DOHH2 (cell line): ENCODE results near the gene FIBCD1.

Source experiments
- H3F3A ChIP-seq: fragments of 200-600 bp; sonication (generic), shearing (Covaris generic); 2 replicates; pipeline ENCODE4 v1.6.0; 2016; ENCODE audit warnings: antibody characterized with exemption, mild to moderate bottlenecking; ENCODE audit not compliant: control insufficient read depth, insufficient read depth
- H3K27ac ChIP-seq: fragments of 200-600 bp; sonication (generic); 2 replicates; pipeline ENCODE4 v1.5.1; 2014; ENCODE audit warnings: low read depth, mild to moderate bottlenecking, low read length, moderate library complexity
- H3K27me3 ChIP-seq: fragments of 200-600 bp; sonication (generic); 2 replicates; pipeline ENCODE4 v1.6.1; 2014; ENCODE audit warnings: mild to moderate bottlenecking, low read length, mixed read lengths; ENCODE audit not compliant: control insufficient read depth
- H3K36me3 ChIP-seq: fragments of 200-600 bp; sonication (generic); 2 replicates; pipeline ENCODE4 v1.6.1; 2014; ENCODE audit warnings: mild to moderate bottlenecking, low read length, moderate library complexity, mixed read lengths; ENCODE audit not compliant: control insufficient read depth
- H3K4me1 ChIP-seq: fragments of 200-600 bp; sonication (generic); 2 replicates; pipeline ENCODE4 v1.6.1; 2014; ENCODE audit warnings: mild to moderate bottlenecking, low read length, mixed read lengths; ENCODE audit not compliant: control insufficient read depth
- H3K4me2 ChIP-seq: fragments of 200-600 bp; sonication (generic); 2 replicates; pipeline ENCODE4 v1.6.0; 2014; ENCODE audit warnings: mild to moderate bottlenecking, low read length, moderate library complexity
- H3K4me3 ChIP-seq: fragments of 200-600 bp; sonication (generic); 2 replicates; pipeline ENCODE4 v1.5.1; 2014; ENCODE audit warnings: mild to moderate bottlenecking, low read length, mixed read lengths
- H3K79me2 ChIP-seq: fragments of 200-600 bp; sonication (generic); 2 replicates; pipeline ENCODE4 v1.6.1; 2014; ENCODE audit warnings: mild to moderate bottlenecking, low read length, mixed read lengths; ENCODE audit not compliant: control insufficient read depth
- H3K9me2 ChIP-seq: fragments of 200-600 bp; sonication (generic); replicated peaks from 2 replicates; pipeline ENCODE4 v1.6.1; 2014; ENCODE audit warnings: mild to moderate bottlenecking, low read length, mixed read lengths; ENCODE audit not compliant: control insufficient read depth
- H3K9me3 ChIP-seq: fragments of 200-600 bp; sonication (generic); 2 replicates; pipeline ENCODE4 v1.6.1; 2014; ENCODE audit warnings: antibody characterized with exemption, low read length, mixed read lengths; ENCODE audit not compliant: control insufficient read depth, insufficient read depth
- H4K20me1 ChIP-seq: fragments of 200-600 bp; sonication (generic); 2 replicates; pipeline ENCODE4 v1.6.0; 2014; ENCODE audit warnings: low read depth, mild to moderate bottlenecking, antibody characterized with exemption, low read length, moderate library complexity; ENCODE audit not compliant: control insufficient read depth, insufficient read depth
- EZH2phosphoT487 ChIP-seq: fragments of 200-600 bp; sonication (generic); IDR thresholded peaks from 2 replicates; pipeline ENCODE4 v1.6.1; 2017; ENCODE audit warnings: borderline replicate concordance, mild to moderate bottlenecking, antibody characterized with exemption, low read length, moderate library complexity, mixed read lengths
- TF ChIP-seq, protein P1 (sequence below): fragments of 200-600 bp; sonication (generic); IDR thresholded peaks from one replicate; pipeline ENCODE4 v1.5.1; 2014; ENCODE audit warnings: antibody characterized with exemption, mild to moderate bottlenecking, low read depth, low read length; ENCODE audit not compliant: poor library complexity, severe bottlenecking

FIBCD1 gene

DNA sequence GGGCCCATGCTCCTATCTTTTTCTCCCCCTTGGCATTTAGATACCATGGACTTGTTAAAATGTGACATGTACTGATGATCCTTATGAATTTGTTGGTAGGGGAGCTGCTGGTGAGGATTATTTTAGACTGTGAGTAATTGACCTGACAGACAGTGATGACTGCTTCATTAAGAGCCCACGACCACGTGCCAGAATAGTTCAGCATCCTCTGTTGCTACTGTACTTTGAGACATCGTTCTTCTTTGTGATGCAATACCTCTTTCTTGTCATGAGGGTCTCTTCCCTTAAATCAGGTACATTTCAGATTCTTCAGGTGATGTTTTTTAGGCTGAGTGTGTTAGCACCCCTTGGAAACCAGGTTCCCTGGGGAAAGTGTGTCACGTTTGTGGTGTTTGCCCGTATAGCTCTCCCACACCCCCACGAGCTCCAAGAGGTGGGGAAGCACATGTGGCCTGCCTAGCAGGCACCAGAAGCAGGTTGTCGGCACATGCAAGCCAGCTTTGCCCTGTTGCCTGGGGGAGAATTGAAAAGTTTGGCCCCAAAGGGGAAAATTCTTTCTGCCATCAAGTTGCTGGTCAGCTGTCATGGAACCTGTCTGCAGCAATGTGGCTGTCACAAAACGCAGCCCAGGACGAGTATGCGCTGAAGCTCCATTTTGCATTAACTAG lies 67.5 kb downstream of the FIBCD1 start:
- no peak overlapping the region for H3K4me3 ChIP-seq
- H3K4me1 ChIP-seq: peaks cover 6% of the 10 kb centered on the region; the same call in 1 of the 2 replicates
- no peak overlapping the region for H3K27ac ChIP-seq
- H3K9me3 ChIP-seq: no peaks in the 10 kb centered on the region
- peaks cover 5% of the 10 kb centered on the region; the same call in 1 of the 2 replicates for H4K20me1 ChIP-seq
- no peaks in the 10 kb centered on the region for H3K27me3 ChIP-seq
- no peak for TF ChIP-seq EZH2phosphoT487
- TF ChIP-seq, protein P1, sequence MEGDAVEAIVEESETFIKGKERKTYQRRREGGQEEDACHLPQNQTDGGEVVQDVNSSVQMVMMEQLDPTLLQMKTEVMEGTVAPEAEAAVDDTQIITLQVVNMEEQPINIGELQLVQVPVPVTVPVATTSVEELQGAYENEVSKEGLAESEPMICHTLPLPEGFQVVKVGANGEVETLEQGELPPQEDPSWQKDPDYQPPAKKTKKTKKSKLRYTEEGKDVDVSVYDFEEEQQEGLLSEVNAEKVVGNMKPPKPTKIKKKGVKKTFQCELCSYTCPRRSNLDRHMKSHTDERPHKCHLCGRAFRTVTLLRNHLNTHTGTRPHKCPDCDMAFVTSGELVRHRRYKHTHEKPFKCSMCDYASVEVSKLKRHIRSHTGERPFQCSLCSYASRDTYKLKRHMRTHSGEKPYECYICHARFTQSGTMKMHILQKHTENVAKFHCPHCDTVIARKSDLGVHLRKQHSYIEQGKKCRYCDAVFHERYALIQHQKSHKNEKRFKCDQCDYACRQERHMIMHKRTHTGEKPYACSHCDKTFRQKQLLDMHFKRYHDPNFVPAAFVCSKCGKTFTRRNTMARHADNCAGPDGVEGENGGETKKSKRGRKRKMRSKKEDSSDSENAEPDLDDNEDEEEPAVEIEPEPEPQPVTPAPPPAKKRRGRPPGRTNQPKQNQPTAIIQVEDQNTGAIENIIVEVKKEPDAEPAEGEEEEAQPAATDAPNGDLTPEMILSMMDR: no peak
- H3K9me2 ChIP-seq: no peaks in the 10 kb centered on the region
- H3F3A ChIP-seq: 0 out of 2 replicates have a peak, but pooled peaks cover 3% of the 10 kb centered on the region
- H3K79me2 ChIP-seq: no peaks in the 10 kb centered on the region
- peaks cover 32% of the 10 kb centered on the region for H3K36me3 ChIP-seq
- no peak overlapping the region for H3K4me2 ChIP-seq

DNA sequence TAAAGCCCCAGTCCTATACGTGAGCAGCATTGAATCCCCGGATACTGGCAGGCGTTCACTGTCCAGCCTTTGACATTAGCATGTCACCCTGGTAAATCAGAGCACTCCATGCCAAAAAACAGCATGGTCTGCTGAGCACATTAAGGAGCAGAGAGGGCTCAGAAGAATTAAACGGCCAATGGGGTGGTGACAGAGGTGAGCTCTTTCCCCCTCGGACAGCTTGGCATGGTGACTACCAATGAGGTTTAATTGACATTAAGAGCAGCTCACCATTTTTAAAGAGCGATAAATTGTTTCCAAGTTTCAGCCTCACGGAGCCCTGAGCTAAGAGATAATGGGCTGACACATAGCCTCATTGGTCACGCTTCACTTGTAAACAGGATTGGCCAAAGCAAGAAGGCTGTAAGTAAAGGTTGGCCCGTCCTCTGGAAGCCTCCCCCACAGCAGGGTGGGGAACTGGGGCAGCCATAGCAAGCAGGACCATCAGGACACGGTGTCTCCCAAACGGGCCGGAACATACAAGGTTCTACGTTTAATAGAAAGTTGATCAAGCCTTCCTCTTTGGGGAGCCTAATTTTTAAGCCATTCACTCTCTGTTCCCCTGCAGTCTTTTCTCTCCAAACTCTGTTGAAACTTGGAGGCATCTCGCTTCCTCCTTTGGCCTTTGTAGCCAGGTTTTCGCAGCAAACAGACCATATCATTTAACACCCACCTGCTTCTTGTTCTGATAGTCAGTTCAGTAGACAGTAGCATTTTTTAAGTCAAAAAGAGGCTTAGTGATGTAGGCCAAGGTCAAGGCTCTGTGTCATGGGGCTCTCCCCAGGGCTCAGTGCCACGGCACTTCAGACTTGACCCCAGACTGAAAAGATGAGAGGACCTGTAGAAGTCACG lies 68.3 kb downstream of the FIBCD1 start:
- H3K79me2 ChIP-seq: no peaks in the 10 kb centered on the region
- H3K9me3 ChIP-seq: no peaks in the 10 kb centered on the region
- H3K4me2 ChIP-seq: no peak overlapping the region
- H3K36me3 ChIP-seq: peaks cover 32% of the 10 kb centered on the region
- H4K20me1 ChIP-seq: peaks cover 5% of the 10 kb centered on the region; the same call in 1 of the 2 replicates
- H3F3A ChIP-seq: 0 out of 2 replicates have a peak, but pooled peaks cover 3% of the 10 kb centered on the region
- H3K27ac ChIP-seq: no peak overlapping the region
- TF ChIP-seq, protein P1: no peak
- no peak for TF ChIP-seq EZH2phosphoT487
- H3K4me1 ChIP-seq: peaks cover 6% of the 10 kb centered on the region; the same call in 1 of the 2 replicates
- no peaks in the 10 kb centered on the region for H3K27me3 ChIP-seq
- no peak overlapping the region for H3K4me3 ChIP-seq
- no peaks in the 10 kb centered on the region for H3K9me2 ChIP-seq

DNA sequence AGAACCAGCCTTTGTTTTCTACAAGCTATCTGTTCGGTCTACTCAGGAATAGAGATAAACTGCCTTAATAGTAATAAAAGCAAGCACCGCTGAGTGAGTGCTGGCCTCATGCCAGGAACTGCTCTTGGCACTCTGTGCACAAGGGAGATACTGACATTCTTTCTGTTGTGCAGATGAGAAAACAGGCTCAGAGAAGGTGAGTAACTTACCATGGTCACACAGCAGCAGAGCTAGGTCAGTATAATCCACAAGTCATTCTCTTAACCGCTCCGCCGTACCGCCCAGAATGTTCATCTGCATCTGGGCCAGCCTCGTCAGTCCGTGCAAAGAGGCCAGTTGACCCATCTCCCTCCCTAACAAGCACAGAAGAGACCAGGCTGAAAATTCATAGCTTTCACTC lies 69.8 kb downstream of the FIBCD1 start:
- H3K36me3 ChIP-seq: peaks cover 28% of the 10 kb centered on the region
- no peaks in the 10 kb centered on the region for H3K9me2 ChIP-seq
- H3K4me2 ChIP-seq: no peak overlapping the region
- H3K4me3 ChIP-seq: no peak overlapping the region
- peaks cover 5% of the 10 kb centered on the region; the same call in 1 of the 2 replicates for H4K20me1 ChIP-seq
- TF ChIP-seq EZH2phosphoT487: no peak
- TF ChIP-seq, protein P1: no peak
- no peaks in the 10 kb centered on the region for H3K27me3 ChIP-seq
- H3F3A ChIP-seq: 0 out of 2 replicates have a peak, but pooled peaks cover 3% of the 10 kb centered on the region
- H3K9me3 ChIP-seq: no peaks in the 10 kb centered on the region
- H3K27ac ChIP-seq: no peak overlapping the region
- H3K79me2 ChIP-seq: no peaks in the 10 kb centered on the region
- H3K4me1 ChIP-seq: peaks cover 6% of the 10 kb centered on the region; the same call in 1 of the 2 replicates
